ENCODE results near the gene ACAP2. TPM values are rescaled to one million over a fixed set of nuclear protein-coding genes. Genes with fewer than 3 reads are reported as not detected.

Gene ACAP2
- total and polyA plus RNA-seq, 2 donors from 2014 or later, result 4.6 to 50.1 TPM

GRCh38 chr3:195446359-195446758 lies 3.5 kb upstream of the ACAP2 start:
- intact Hi-C loops (cut with DNase I), result no loop called here
- no peak overlapping the region for H3K27ac ChIP-seq (ENCODE audit: low read depth in 2 of 2, low read length in 2 of 2)
- H3K4me3 ChIP-seq (ENCODE audit: low read length in 3 of 3), result no peak overlapping the region
- DNase-seq (peak in 1 of 5 donors; percentile 34), FAIRE-seq (no peak)
- H3K9ac ChIP-seq (ENCODE audit: low read length in 3 of 3), result no peak overlapping the region
- H3K27me3 ChIP-seq (ENCODE audit: control insufficient read depth, insufficient read depth, low read length), result no peaks in the 10 kb centered on the region
- peaks cover 3 to 9% (median 5%) of the 10 kb centered on the region in 3 donors for H3K4me1 ChIP-seq (ENCODE audit: control insufficient read depth in 2 of 3, insufficient read depth in 2 of 3, low read depth in 1 of 3, low read length in 3 of 3)
- TF ChIP-seq, protein P1, sequence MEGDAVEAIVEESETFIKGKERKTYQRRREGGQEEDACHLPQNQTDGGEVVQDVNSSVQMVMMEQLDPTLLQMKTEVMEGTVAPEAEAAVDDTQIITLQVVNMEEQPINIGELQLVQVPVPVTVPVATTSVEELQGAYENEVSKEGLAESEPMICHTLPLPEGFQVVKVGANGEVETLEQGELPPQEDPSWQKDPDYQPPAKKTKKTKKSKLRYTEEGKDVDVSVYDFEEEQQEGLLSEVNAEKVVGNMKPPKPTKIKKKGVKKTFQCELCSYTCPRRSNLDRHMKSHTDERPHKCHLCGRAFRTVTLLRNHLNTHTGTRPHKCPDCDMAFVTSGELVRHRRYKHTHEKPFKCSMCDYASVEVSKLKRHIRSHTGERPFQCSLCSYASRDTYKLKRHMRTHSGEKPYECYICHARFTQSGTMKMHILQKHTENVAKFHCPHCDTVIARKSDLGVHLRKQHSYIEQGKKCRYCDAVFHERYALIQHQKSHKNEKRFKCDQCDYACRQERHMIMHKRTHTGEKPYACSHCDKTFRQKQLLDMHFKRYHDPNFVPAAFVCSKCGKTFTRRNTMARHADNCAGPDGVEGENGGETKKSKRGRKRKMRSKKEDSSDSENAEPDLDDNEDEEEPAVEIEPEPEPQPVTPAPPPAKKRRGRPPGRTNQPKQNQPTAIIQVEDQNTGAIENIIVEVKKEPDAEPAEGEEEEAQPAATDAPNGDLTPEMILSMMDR (IDR thresholded peaks at IDR 0.05; ENCODE audit: borderline replicate concordance, extremely low read depth, insufficient read depth), result no peak
- no peaks in the 10 kb centered on the region for H3K36me3 ChIP-seq (ENCODE audit: control insufficient read depth in 2 of 3, insufficient read depth in 3 of 3, low read length in 3 of 3)
- no peaks in the 10 kb centered on the region for H3K9me3 ChIP-seq (ENCODE audit: control insufficient read depth in 2 of 3, insufficient read depth in 1 of 3, low read length in 3 of 3)

DNA sequence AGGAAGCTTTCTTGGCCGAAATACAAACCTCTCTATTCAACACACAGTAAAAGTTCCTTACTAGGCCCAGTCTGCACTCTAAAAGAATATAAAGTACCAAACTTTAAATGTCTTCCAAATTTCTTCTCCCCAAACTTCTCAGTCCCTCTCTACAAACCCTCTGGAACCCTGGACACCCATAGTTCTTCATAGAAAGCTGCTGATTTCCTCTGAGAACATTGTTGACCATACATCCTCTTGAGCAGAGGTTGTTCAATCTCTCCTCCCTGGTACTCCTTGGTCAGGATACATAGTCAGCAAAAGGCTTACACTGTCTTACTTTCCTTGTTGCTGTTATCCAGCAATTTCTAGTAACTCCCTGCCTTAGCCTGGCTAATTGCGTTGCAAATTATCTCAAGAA lies 3.1 kb upstream of the ACAP2 start:
- Histone ChIP-seq H3K27me3 (ENCODE audit: control insufficient read depth, insufficient read depth, low read length) (no peaks in the 10 kb centered on the region), H3K36me3 (ENCODE audit: control insufficient read depth in 2 of 3, insufficient read depth in 3 of 3, low read length in 3 of 3) (no peaks in the 10 kb centered on the region), H3K4me1 (ENCODE audit: control insufficient read depth in 2 of 3, insufficient read depth in 2 of 3, low read depth in 1 of 3, low read length in 3 of 3) (peaks cover 3 to 14% (median 5%) of the 10 kb centered on the region in 3 donors), H3K4me3 (ENCODE audit: low read length in 3 of 3) (no peak overlapping the region), H3K27ac (ENCODE audit: low read depth in 2 of 2, low read length in 2 of 2) (no peak overlapping the region), H3K9me3 (ENCODE audit: control insufficient read depth in 2 of 3, insufficient read depth in 1 of 3, low read length in 3 of 3) (no peaks in the 10 kb centered on the region), H3K9ac (ENCODE audit: low read length in 3 of 3) (no peak overlapping the region)
- DNase-seq (no peak), FAIRE-seq (no peak)
- intact Hi-C loops (cut with DNase I), result no loop called here
- TF ChIP-seq, protein P1 (IDR thresholded peaks at IDR 0.05; ENCODE audit: borderline replicate concordance, extremely low read depth, insufficient read depth), result no peak

GRCh38 chr3:195443391-195443989 lies 670 bp upstream of the ACAP2 start:
- Histone ChIP-seq H3K36me3 (ENCODE audit: control insufficient read depth in 2 of 3, insufficient read depth in 3 of 3, low read length in 3 of 3) (no peaks in the 10 kb centered on the region), H3K9me3 (ENCODE audit: control insufficient read depth in 2 of 3, insufficient read depth in 1 of 3, low read length in 3 of 3) (no peaks in the 10 kb centered on the region), H3K27ac (ENCODE audit: low read depth in 2 of 2, low read length in 2 of 2) (no peak overlapping the region), H3K27me3 (ENCODE audit: control insufficient read depth, insufficient read depth, low read length) (no peaks in the 10 kb centered on the region), H3K4me1 (ENCODE audit: control insufficient read depth in 2 of 3, insufficient read depth in 2 of 3, low read depth in 1 of 3, low read length in 3 of 3) (peaks cover 5 to 15% (median 6%) of the 10 kb centered on the region in 3 donors), H3K4me3 (ENCODE audit: low read length in 3 of 3) (peak overlapping the region; percentile 46 to 67 (median 65)), H3K9ac (ENCODE audit: low read length in 3 of 3) (peak overlapping the region in 2 of 3 donors; percentile 21 to 68)
- no peak for FAIRE-seq
- TF ChIP-seq, protein P1 (IDR thresholded peaks at IDR 0.05; ENCODE audit: borderline replicate concordance, extremely low read depth, insufficient read depth), result no peak
- intact Hi-C loops (cut with DNase I), result no loop called here
- peak in 1 of 5 donors; percentile 18 for DNase-seq
